ENCODE results near the gene DLG2.
"Not testable (repeated sequence)": the region's sequence is repeated elsewhere in the genome, so short reads cannot be mapped to it uniquely, and the experiment has no call there.

Gene DLG2

GRCh38 chr11:85229723-85230122, 397.4 kb downstream of the DLG2 start:
- DNase-seq (ENCODE audit: low spot score): not testable (repeated sequence)

- DNase-seq (ENCODE audit: low spot score): no peak
Observed at GRCh38 chr11:85196968-85197367, 430.2 kb downstream of the DLG2 start.

GRCh38 chr11:85195934-85196333, 431.2 kb downstream of the DLG2 start:
- no peak for DNase-seq (ENCODE audit: low spot score)

- DNase-seq (ENCODE audit: low spot score): no peak
Observed at GRCh38 chr11:85187992-85188391, 439.2 kb downstream of the DLG2 start.

GRCh38 chr11:85184721-85185120, 442.4 kb downstream of the DLG2 start:
- DNase-seq (ENCODE audit: low spot score): no peak

GRCh38 chr11:85182441-85183387, 444.4 kb downstream of the DLG2 start:
- DNase-seq (ENCODE audit: low spot score): peak; percentile 30

- DNase-seq (ENCODE audit: low spot score): no peak
Observed at GRCh38 chr11:85180528-85180927, 446.6 kb downstream of the DLG2 start.

GRCh38 chr11:85171648-85172257, 455.4 kb downstream of the DLG2 start:
- DNase-seq (ENCODE audit: low spot score): no peak

- no peak for DNase-seq (ENCODE audit: low spot score)
Observed at GRCh38 chr11:85170184-85170583, 457.0 kb downstream of the DLG2 start.

GRCh38 chr11:85167471-85167870, 459.7 kb downstream of the DLG2 start:
- no peak for DNase-seq (ENCODE audit: low spot score)

- DNase-seq (ENCODE audit: low spot score): no peak
Observed at GRCh38 chr11:85167038-85167437, 460.1 kb downstream of the DLG2 start.

GRCh38 chr11:85165819-85166218, 461.3 kb downstream of the DLG2 start:
- no peak for DNase-seq (ENCODE audit: low spot score)

GRCh38 chr11:85164743-85165142, 462.4 kb downstream of the DLG2 start:
- no peak for DNase-seq (ENCODE audit: low spot score)

- no peak for DNase-seq (ENCODE audit: low spot score)
Observed at GRCh38 chr11:85154294-85154693, 472.9 kb downstream of the DLG2 start.

- no peak for DNase-seq (ENCODE audit: low spot score)
Observed at GRCh38 chr11:85137597-85137996, 489.5 kb downstream of the DLG2 start.

GRCh38 chr11:85133636-85134035, 493.5 kb downstream of the DLG2 start:
- no peak for DNase-seq (ENCODE audit: low spot score)

GRCh38 chr11:85132851-85133585, 494.1 kb downstream of the DLG2 start:
- DNase-seq (ENCODE audit: low spot score): no peak

- no peak for DNase-seq (ENCODE audit: low spot score)
Observed at GRCh38 chr11:85127349-85127748, 499.8 kb downstream of the DLG2 start.

GRCh38 chr11:85123752-85124231, 503.4 kb downstream of the DLG2 start:
- DNase-seq (ENCODE audit: low spot score): no peak

GRCh38 chr11:85118151-85118550, 509.0 kb downstream of the DLG2 start:
- DNase-seq (ENCODE audit: low spot score): peak; percentile 32

GRCh38 chr11:85115798-85116197, 511.3 kb downstream of the DLG2 start:
- no peak for DNase-seq (ENCODE audit: low spot score)

- DNase-seq (ENCODE audit: low spot score): no peak
Observed at GRCh38 chr11:85114786-85115185, 512.4 kb downstream of the DLG2 start.

- DNase-seq (ENCODE audit: low spot score): not testable (repeated sequence)
Observed at GRCh38 chr11:85110246-85110645, 516.9 kb downstream of the DLG2 start.

Data from D341Med (cell line).